GM21515 (cell line): ENCODE data around the gene TRIO.

Experiments used
- ATAC-seq: cut with Tn5 transposase; IDR thresholded peaks from one replicate; pipeline ENCODE4 v1.9.1; 2021; ENCODE audit not compliant: unreplicated experiment

The TRIO gene

DNA sequence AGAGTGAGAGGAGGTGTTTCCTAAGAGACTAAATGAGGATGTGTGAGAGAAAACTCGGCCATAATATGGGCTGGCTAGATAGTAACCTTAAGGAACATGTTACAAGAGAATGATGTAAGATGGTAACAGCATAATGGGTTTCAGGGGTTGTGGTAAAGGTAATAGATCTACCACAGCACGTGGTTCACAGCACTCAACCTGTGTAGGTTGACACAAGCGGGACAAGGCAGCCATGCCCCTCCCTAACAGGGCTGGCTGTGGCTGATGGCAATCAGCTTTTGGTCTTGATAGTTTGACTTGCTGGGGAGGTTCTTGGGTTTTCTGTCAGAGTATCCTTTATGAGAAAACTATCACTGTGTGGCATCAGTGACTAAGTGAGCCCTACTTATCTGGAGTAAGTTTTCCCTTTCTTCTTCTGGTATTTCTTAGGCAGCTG is 138.6 kb downstream of the TRIO start:
- no peak for ATAC-seq

- ATAC-seq: no peak
These were observed 140.0 kb downstream of the TRIO start for GRCh38 chr5:14283139-14283538.

- no peak for ATAC-seq
These were observed 141.4 kb downstream of the TRIO start for GRCh38 chr5:14284392-14285148.

DNA sequence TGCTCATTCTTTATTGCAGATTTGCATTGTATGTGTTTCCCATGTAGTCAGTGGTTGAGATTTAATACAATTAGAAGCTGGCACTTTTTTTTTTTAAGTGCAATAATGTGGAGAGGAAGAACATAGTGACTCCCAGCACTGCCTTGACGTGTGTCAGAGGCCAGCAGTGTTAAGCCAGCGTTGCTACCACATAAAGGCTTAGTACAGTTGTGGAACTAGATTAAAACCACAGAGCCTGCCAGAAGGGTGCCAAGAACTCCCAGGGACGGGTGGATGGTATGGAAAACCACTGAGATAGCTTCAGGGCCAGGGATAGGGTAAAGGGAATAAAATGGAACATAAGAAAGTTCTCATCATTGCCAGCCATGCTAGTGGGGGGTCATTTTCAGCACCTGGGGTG is 142.9 kb downstream of the TRIO start:
- no peak for ATAC-seq

- peak; percentile 67 for ATAC-seq
These were observed 143.7 kb downstream of the TRIO start for GRCh38 chr5:14286574-14287421.

DNA sequence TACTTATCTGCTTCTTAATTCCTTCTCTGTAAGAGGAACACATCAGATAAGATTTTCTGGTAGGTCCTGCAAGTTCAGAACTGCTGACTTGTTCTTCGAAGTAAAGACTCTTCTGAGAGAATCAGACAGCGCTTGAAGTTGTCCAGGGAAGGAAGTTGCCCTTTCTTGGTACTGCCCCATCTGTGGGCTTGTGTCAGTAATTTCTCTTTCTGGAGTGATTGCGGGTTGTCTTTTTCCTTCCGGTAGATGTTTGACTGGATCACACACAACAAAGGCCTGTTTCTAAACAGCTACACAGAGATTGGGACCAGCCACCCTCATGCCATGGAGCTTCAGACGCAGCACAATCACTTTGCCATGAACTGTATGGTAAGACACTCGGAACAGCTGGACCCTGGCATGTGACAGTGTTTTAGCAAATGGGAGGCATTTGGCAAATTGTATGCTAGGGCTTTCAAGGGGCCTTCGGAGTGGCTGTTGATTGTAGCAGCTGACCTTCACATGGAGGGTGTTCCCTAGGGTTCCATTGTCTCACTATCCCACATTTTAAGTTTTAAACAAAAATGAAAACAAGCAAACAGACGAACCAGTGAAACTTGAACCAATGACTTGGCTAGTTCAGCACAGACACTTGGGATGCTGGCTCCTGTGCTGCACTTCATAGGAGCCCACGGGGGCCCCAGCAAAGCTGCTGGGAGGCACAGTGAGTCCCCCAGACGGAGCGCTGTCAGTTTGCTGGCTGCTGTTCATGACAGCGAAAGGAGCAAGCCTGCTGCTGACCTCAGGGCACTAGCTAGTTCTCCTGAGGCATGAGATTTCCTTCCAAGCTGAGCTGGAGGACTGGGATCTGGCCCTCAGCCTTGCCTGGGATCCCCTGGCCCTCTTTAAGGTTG is 149.9 kb downstream of the TRIO start:
- ATAC-seq: no peak

DNA sequence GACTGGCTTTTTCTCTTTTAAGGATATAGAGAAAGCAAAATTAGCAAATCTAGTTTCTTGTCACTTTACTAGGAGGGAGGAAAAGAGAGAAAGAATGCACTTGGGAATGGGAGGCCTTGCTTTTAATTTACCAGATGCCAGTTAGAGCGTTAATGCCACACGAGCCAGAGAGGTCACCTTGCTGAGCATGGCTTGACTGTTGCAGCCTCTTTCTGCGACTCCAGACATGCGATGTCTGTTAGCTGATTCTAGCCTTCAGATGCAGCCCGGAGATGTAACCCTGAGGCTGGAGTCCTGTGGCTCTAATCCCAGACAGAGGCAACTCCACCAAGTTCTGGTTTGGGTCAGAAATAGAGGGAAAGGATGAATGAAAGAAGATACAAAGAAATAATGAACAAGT is 152.5 kb downstream of the TRIO start:
- ATAC-seq: no peak

- no peak for ATAC-seq
These were observed 153.6 kb downstream of the TRIO start for GRCh38 chr5:14296533-14297331.

DNA sequence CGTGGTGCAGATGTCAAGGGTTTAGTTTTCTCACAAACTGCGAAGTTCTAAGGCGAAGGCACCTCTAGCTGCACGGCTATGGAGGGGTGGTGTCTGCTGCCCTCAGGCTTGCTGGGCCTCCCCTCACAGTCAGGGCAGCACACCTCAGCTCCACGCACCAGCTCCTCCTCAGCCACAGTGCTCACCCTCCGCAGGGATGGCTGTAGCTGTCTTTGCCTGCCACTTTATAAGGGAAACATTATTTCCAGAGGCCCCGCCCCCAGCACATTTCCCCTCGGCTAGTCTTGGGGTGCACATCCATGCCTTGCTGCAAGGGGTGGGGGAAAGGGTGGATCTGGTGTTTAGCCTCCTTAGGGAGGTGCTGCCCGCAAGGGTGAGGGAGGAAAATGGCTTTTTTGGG is 154.6 kb downstream of the TRIO start:
- ATAC-seq: no peak

- no peak for ATAC-seq
These were observed 155.1 kb downstream of the TRIO start for GRCh38 chr5:14298126-14298847.

- no peak for ATAC-seq
These were observed 156.5 kb downstream of the TRIO start for GRCh38 chr5:14299666-14300065.

GRCh38 chr5:14301186-14301585 is 158.0 kb downstream of the TRIO start:
- no peak for ATAC-seq

DNA sequence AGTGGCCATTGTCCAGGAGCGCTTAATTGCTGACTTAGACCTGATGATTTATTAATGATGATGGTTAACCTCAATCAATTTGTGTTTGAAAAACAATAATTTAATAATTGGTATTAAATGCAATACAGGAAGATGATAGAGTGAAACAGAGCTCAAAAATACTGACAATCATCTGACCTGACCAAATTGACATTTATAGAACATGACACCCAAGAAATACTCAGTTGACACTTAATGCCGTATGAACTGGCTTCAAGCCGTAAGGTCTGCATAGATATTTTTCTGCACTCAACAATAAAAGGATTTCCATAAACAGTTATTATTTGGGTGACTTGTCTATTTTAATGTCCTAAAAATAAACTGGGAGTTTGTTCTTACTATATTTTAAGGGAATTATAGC is 159.2 kb downstream of the TRIO start:
- ATAC-seq: no peak

- no peak for ATAC-seq
These were observed 161.9 kb downstream of the TRIO start for GRCh38 chr5:14305045-14305444.

DNA sequence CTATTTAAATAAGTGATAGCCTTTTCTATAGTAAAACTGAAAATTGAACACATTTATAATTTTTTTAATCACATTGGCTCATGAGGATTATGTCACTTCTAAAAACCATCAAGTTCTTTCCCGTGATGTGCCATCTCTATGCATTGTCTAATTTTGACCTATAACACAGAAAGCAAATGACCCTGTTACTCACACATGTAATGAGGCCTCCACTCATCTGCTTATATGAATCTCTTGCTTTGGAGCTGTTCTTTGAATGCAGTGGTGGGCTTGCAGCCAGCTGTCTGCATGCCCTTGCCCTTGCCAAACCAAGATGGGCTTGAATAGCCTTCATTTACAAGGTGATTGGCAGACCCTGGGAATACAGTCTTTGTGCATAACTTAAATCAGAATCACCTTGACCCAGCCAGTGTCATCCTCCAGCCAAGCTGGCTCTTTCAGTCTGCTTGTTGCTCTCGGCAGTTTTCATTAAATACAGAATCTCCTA is 163.2 kb downstream of the TRIO start:
- ATAC-seq: no peak

DNA sequence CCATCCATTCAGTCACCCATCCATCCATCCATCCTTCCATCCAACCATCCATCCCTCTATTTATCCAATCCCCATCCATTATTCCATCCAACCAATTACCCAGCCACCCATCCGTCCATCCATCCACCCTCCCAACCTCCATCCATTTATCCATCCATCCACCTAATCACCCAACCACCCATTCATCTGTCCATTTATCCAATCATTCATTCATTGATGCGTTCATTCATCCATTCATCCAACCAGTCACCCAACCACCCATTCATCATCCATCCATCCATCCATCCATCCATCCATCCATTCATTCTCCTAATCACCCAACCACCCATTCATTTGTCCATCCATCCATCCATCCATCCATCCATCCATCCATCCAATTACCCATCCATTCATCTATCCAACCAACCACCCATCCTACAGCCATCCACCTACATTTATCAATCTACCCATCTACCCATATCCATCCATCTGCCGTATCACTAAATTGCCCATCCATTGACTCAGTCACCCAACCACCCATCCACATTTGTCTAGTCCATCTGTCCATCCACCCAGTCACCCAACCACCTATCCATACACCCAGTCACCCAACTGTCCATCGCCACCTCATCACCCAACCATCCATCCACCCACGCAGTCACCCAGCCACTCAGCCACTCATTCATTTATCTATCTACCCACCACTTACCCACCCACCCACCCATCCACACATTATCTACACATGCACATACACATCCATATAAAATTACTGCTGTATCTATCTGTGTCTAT is 165.4 kb downstream of the TRIO start:
- ATAC-seq: no peak

DNA sequence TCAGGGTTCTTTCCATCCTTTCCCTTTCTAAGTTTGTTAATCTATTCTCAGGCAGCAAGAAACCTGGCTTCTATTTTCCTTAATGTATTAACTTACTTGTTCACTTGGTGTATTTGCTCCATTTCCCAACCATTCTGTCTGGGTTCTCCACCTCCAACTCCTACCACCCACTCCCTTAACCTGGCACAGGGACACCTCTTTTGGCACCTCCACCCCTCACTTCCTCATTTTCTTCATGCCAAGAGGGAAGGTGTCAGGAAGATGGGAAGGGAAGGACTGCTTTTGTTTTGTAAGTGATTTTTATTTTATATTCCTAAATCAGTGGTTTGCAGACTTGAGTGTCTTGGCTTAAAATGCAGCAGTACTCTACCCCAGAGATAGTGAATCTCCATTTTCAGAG is 166.1 kb downstream of the TRIO start:
- ATAC-seq: no peak

DNA sequence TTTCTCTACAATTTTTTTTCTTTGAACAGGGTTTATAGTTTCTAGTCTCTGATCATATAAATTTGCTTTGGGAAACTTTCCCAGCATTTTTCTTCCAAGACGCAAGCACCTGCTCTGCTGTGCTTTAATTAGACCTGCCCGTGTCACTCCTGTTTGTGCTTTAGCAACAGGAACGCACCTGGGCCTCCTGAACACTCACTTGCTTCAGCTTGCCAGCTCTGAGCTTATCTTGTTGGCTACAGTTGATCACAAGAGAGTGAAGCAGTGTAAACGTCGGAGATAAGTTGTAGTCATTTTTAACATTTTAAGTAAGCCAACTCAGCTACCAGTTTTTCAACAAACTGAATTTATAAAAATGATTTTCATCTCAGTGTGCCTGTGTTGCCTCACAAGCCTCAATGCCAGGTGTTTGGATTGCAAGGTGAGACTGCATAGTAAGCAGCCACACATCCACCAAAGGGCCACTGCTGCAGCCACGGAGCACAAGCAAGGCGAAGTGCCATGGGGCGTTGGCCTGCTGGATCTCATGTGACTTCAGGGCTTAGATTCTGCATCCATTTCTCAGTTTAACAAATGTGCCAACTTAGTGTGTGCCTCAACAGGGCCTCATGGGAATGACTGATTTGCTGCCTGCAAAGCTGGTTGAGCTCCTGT is 166.9 kb downstream of the TRIO start:
- ATAC-seq: no peak
